SK-N-SH treated with all-trans-retinoic acid at 6 μM for 48 hours (cell line): ENCODE results near the gene SRRM2.

Experiments
- ATAC-seq: fragments of 200-7000 bp; cut with Tn5 transposase; 3 replicates; pipeline ENCODE4 v1.9.1; 2020; ENCODE audit warnings: mild to moderate bottlenecking, moderate library complexity
- ARNTL ChIP-seq: fragments of 450-650 bp; formaldehyde crosslinking; IDR thresholded peaks from 2 replicates; pipeline ENCODE4 v1.5.0; 2020; ENCODE audit warnings: low read depth, mild to moderate bottlenecking, moderate library complexity, borderline replicate concordance
- BACH2 ChIP-seq: fragments of 250-450 bp; sonication (Bioruptor Pico); IDR thresholded peaks from 2 replicates; pipeline ENCODE4 v1.9.0; 2021; ENCODE audit warnings: mild to moderate bottlenecking, borderline replicate concordance
- CSDC2 ChIP-seq: fragments of 250-450 bp; sonication (Bioruptor Pico); IDR thresholded peaks from 2 replicates; pipeline ENCODE4 v1.5.0; 2020; ENCODE audit warnings: mild to moderate bottlenecking, moderate library complexity
- ESRRG ChIP-seq: fragments of 250-450 bp; sonication (Bioruptor Pico); IDR thresholded peaks from 2 replicates; pipeline ENCODE4 v1.6.1; 2021; ENCODE audit warnings: mild to moderate bottlenecking
- GLIS3 ChIP-seq: fragments of 250-450 bp; sonication (Bioruptor Pico); IDR thresholded peaks from 2 replicates; pipeline ENCODE4 v1.5.0; 2020; ENCODE audit warnings: mild to moderate bottlenecking, moderate library complexity
- ISL1 ChIP-seq: fragments of 250-450 bp; sonication (Bioruptor Pico); IDR thresholded peaks from 2 replicates; pipeline ENCODE4 v2.1.2; 2022; ENCODE audit warnings: mild to moderate bottlenecking, moderate library complexity
- OSR1 ChIP-seq: fragments of 250-450 bp; sonication (Bioruptor Pico); IDR thresholded peaks from 2 replicates; pipeline ENCODE4 v1.8.0; 2022; ENCODE audit warnings: moderate library complexity, mild to moderate bottlenecking, inconsistent platforms
- PPARA ChIP-seq: fragments of 250-450 bp; sonication (Bioruptor Pico); IDR thresholded peaks from 2 replicates; pipeline ENCODE4 v1.5.0; 2020; ENCODE audit warnings: mild to moderate bottlenecking, borderline replicate concordance
- RARB ChIP-seq: fragments of 250-450 bp; sonication (Bioruptor Pico); IDR thresholded peaks from 2 replicates; pipeline ENCODE4 v1.8.0; 2021; ENCODE audit warnings: mild to moderate bottlenecking, moderate library complexity
- SNAI2 ChIP-seq: fragments of 250-450 bp; sonication (Bioruptor Pico); IDR thresholded peaks from 2 replicates; pipeline ENCODE4 v1.5.0; 2020; ENCODE audit warnings: mild to moderate bottlenecking, moderate library complexity
- TCF4 ChIP-seq: fragments of 250-450 bp; sonication (Bioruptor Pico); IDR thresholded peaks from 2 replicates; pipeline ENCODE4 v1.8.0; 2021; ENCODE audit warnings: mild to moderate bottlenecking, moderate library complexity, borderline replicate concordance
- TOX ChIP-seq: fragments of 250-450 bp; sonication (Bioruptor Pico); IDR thresholded peaks from 2 replicates; pipeline ENCODE4 v1.8.0; 2021; ENCODE audit warnings: mild to moderate bottlenecking, moderate library complexity, borderline replicate concordance
- ZC3H10 ChIP-seq: fragments of 250-450 bp; sonication (Bioruptor Pico); IDR thresholded peaks from 2 replicates; pipeline ENCODE4 v1.5.1; 2021; ENCODE audit warnings: mild to moderate bottlenecking, moderate library complexity
- ZFP3 ChIP-seq: fragments of 250-450 bp; sonication (Bioruptor Pico); IDR thresholded peaks from 2 replicates; pipeline ENCODE4 v1.5.0; 2020; ENCODE audit warnings: mild to moderate bottlenecking, moderate library complexity
- ZFP30 ChIP-seq: fragments of 450-650 bp; formaldehyde crosslinking; IDR thresholded peaks from 2 replicates; pipeline ENCODE4 v1.5.0; 2022; ENCODE audit warnings: mild to moderate bottlenecking, moderate library complexity
- ZNF565 ChIP-seq: fragments of 450-650 bp; formaldehyde crosslinking; conservative IDR thresholded peaks from 2 replicates; pipeline ENCODE4 v1.5.0; 2020; ENCODE audit warnings: low read depth, mild to moderate bottlenecking, moderate library complexity
- ZNF70 ChIP-seq: fragments of 450-650 bp; formaldehyde crosslinking; IDR thresholded peaks from 2 replicates; pipeline ENCODE4 v1.5.0; 2020; ENCODE audit warnings: mild to moderate bottlenecking, moderate library complexity
- ZNF8 ChIP-seq: fragments of 450-650 bp; formaldehyde crosslinking; IDR thresholded peaks from 2 replicates; pipeline ENCODE4 v1.5.0; 2020; ENCODE audit warnings: mild to moderate bottlenecking, moderate library complexity
- TF ChIP-seq, protein P1 (sequence below): fragments of 250-450 bp; sonication (Bioruptor Pico); IDR thresholded peaks from 2 replicates; pipeline ENCODE4 v1.5.1; 2021; ENCODE audit warnings: mild to moderate bottlenecking, moderate library complexity
- TF ChIP-seq, protein P2 (sequence below): fragments of 250-450 bp; sonication (Bioruptor Pico); IDR thresholded peaks from 2 replicates; pipeline ENCODE4 v1.8.0; 2021; ENCODE audit warnings: low read depth, mild to moderate bottlenecking, moderate library complexity, borderline replicate concordance
- TF ChIP-seq, protein P3 (sequence below): fragments of 250-450 bp; sonication (Bioruptor Pico); IDR thresholded peaks from 2 replicates; pipeline ENCODE4 v1.5.0; 2020; ENCODE audit warnings: mild to moderate bottlenecking, moderate library complexity
- TF ChIP-seq, protein P4 (sequence below): fragments of 250-450 bp; sonication (Bioruptor Pico); IDR thresholded peaks from 2 replicates; pipeline ENCODE4 v1.8.0; 2020; ENCODE audit warnings: mild to moderate bottlenecking, moderate library complexity, borderline replicate concordance

Gene SRRM2

DNA sequence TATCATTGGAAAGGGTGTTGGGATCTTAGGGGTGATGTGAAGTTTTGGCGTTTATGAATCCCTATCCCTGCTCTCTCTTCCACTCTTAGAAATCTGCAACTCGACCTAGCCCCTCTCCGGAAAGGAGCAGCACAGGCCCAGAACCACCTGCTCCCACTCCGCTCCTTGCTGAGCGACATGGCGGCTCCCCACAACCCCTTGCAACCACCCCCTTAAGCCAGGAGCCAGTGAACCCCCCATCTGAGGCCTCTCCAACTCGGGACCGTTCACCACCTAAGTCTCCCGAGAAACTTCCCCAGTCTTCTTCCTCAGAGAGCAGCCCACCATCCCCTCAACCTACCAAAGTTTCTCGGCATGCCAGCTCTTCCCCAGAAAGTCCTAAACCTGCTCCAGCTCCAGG, 9.0 kb downstream of the SRRM2 start:
- ATAC-seq = no peak
- TF ChIP-seq TCF4 (CRISPR knock-in tag) (no peak), ZFP30 (CRISPR knock-in tag) (no peak), OSR1 (no peak), GLIS3 (CRISPR knock-in tag) (no peak), ESRRG (CRISPR knock-in tag) (no peak), TOX (CRISPR knock-in tag) (no peak), ARNTL (CRISPR knock-in tag) (no peak), ZC3H10 (CRISPR knock-in tag) (no peak), ZNF565 (CRISPR knock-in tag) (no peak)
- TF ChIP-seq, protein P1, sequence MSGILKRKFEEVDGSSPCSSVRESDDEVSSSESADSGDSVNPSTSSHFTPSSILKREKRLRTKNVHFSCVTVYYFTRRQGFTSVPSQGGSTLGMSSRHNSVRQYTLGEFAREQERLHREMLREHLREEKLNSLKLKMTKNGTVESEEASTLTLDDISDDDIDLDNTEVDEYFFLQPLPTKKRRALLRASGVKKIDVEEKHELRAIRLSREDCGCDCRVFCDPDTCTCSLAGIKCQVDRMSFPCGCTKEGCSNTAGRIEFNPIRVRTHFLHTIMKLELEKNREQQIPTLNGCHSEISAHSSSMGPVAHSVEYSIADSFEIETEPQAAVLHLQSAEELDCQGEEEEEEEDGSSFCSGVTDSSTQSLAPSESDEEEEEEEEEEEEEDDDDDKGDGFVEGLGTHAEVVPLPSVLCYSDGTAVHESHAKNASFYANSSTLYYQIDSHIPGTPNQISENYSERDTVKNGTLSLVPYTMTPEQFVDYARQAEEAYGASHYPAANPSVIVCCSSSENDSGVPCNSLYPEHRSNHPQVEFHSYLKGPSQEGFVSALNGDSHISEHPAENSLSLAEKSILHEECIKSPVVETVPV (CRISPR knock-in tag) = no peak
- TF ChIP-seq, protein P2, sequence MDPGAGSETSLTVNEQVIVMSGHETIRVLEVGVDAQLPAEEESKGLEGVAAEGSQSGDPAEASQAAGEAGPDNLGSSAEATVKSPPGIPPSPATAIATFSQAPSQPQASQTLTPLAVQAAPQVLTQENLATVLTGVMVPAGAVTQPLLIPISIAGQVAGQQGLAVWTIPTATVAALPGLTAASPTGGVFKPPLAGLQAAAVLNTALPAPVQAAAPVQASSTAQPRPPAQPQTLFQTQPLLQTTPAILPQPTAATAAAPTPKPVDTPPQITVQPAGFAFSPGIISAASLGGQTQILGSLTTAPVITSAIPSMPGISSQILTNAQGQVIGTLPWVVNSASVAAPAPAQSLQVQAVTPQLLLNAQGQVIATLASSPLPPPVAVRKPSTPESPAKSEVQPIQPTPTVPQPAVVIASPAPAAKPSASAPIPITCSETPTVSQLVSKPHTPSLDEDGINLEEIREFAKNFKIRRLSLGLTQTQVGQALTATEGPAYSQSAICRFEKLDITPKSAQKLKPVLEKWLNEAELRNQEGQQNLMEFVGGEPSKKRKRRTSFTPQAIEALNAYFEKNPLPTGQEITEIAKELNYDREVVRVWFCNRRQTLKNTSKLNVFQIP = no peak
- TF ChIP-seq, all 23 proteins: peak for 0

DNA sequence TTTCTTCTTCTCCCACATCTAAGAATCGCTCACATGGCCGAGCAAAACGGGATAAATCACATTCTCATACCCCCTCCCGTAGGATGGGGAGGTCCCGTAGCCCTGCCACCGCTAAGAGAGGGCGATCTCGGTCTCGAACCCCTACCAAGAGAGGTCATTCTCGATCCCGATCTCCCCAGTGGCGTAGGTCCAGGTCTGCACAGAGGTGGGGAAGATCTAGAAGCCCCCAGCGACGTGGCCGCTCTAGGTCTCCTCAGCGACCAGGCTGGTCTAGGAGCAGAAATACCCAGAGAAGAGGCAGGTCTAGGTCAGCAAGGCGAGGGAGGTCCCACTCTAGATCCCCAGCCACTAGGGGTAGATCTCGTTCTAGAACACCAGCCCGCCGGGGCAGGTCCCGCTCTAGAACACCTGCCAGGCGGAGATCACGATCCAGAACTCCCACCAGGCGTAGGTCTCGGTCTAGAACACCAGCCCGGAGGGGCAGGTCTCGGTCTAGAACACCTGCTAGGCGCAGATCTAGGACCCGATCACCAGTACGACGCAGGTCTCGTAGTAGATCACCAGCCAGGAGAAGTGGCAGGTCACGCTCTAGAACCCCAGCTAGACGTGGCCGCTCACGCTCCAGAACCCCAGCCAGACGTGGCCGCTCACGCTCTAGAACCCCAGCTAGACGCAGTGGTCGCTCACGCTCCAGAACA, 9.6 kb downstream of the SRRM2 start:
- ATAC-seq = no peak
- no peak for TF ChIP-seq ZFP3 (CRISPR knock-in tag)
- no peak for TF ChIP-seq ARNTL (CRISPR knock-in tag)
- no peak for TF ChIP-seq ZC3H10 (CRISPR knock-in tag)
- TF ChIP-seq BACH2 (CRISPR knock-in tag) = no peak
- TF ChIP-seq, protein P3, sequence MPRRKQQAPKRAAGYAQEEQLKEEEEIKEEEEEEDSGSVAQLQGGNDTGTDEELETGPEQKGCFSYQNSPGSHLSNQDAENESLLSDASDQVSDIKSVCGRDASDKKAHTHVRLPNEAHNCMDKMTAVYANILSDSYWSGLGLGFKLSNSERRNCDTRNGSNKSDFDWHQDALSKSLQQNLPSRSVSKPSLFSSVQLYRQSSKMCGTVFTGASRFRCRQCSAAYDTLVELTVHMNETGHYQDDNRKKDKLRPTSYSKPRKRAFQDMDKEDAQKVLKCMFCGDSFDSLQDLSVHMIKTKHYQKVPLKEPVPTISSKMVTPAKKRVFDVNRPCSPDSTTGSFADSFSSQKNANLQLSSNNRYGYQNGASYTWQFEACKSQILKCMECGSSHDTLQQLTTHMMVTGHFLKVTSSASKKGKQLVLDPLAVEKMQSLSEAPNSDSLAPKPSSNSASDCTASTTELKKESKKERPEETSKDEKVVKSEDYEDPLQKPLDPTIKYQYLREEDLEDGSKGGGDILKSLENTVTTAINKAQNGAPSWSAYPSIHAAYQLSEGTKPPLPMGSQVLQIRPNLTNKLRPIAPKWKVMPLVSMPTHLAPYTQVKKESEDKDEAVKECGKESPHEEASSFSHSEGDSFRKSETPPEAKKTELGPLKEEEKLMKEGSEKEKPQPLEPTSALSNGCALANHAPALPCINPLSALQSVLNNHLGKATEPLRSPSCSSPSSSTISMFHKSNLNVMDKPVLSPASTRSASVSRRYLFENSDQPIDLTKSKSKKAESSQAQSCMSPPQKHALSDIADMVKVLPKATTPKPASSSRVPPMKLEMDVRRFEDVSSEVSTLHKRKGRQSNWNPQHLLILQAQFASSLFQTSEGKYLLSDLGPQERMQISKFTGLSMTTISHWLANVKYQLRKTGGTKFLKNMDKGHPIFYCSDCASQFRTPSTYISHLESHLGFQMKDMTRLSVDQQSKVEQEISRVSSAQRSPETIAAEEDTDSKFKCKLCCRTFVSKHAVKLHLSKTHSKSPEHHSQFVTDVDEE (CRISPR knock-in tag) = no peak
- no peak for TF ChIP-seq ZNF8
- TF ChIP-seq TCF4 (CRISPR knock-in tag) = no peak
- TF ChIP-seq, protein P4, sequence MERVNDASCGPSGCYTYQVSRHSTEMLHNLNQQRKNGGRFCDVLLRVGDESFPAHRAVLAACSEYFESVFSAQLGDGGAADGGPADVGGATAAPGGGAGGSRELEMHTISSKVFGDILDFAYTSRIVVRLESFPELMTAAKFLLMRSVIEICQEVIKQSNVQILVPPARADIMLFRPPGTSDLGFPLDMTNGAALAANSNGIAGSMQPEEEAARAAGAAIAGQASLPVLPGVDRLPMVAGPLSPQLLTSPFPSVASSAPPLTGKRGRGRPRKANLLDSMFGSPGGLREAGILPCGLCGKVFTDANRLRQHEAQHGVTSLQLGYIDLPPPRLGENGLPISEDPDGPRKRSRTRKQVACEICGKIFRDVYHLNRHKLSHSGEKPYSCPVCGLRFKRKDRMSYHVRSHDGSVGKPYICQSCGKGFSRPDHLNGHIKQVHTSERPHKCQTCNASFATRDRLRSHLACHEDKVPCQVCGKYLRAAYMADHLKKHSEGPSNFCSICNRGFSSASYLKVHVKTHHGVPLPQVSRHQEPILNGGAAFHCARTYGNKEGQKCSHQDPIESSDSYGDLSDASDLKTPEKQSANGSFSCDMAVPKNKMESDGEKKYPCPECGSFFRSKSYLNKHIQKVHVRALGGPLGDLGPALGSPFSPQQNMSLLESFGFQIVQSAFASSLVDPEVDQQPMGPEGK (CRISPR knock-in tag) = no peak
- TF ChIP-seq ZFP30 (CRISPR knock-in tag) = no peak
- TF ChIP-seq ZNF70 = no peak
- no peak for TF ChIP-seq ESRRG (CRISPR knock-in tag)
- TF ChIP-seq, protein P1 (CRISPR knock-in tag) = no peak
- TF ChIP-seq, protein P2 = no peak
- TF ChIP-seq RARB (CRISPR knock-in tag) = no peak
- no peak for TF ChIP-seq PPARA (CRISPR knock-in tag)
- TF ChIP-seq ISL1 = no peak
- TF ChIP-seq ZNF565 (CRISPR knock-in tag) = no peak
- no peak for TF ChIP-seq CSDC2 (CRISPR knock-in tag)
- TF ChIP-seq SNAI2 (CRISPR knock-in tag) = no peak
- TF ChIP-seq, all 23 proteins: peak for 0
